Heart left ventricle (tissue), 16 donors: ENCODE measurements around the gene PPIL1. TPM values are rescaled to one million over a fixed set of nuclear protein-coding genes. Genes with fewer than 3 reads are reported as not detected.
"Not testable (repeated sequence)": the region's sequence is repeated elsewhere in the genome, so short reads cannot be mapped to it uniquely, and the experiment has no call there.

Source experiments
- ATAC-seq, 4 donors: fragments of 200-7000 bp; cut with Tn5 transposase; one replicate each; pipeline ENCODE4 v1.9.1; 2020 to 2022; ENCODE audit warnings: moderate library complexity in 4 of 4, mild to moderate bottlenecking in 3 of 4, moderate number of reproducible peaks in 1 of 4
- DNase-seq, 5 donors: peaks; one replicate each; pipeline ENCODE4 v3.0.0-alpha.2; 2020
- H3K27ac ChIP-seq, 12 donors: fragments of 200-600 bp; sonication (generic) in 4 of 12; one replicate each; pipeline versions ENCODE4 v1.5.0 to v1.8.0; 2016 to 2022; ENCODE audit warnings: mild to moderate bottlenecking in 2 of 12
- H3K27me3 ChIP-seq, 9 donors: fragments of 200-600 bp; sonication (generic) in 2 of 9; one replicate each; pipeline versions ENCODE4 v1.5.1 to v1.8.0; 2016 to 2022; ENCODE audit warnings: mild to moderate bottlenecking in 3 of 9
- H3K36me3 ChIP-seq, 9 donors: fragments of 200-600 bp; sonication (generic) in 2 of 9; one replicate each; pipeline versions ENCODE4 v1.5.0 to v1.8.0; 2018 to 2022; ENCODE audit warnings: mild to moderate bottlenecking in 2 of 9
- H3K4me1 ChIP-seq, 12 donors: fragments of 200-600 bp; sonication (generic) in 4 of 12; one replicate each; pipeline versions ENCODE4 v1.5.0 to v1.8.0; 2016 to 2022; ENCODE audit warnings: mild to moderate bottlenecking in 3 of 12
- H3K4me3 ChIP-seq, 12 donors: fragments of 200-600 bp; sonication (generic) in 4 of 12; one replicate each; pipeline versions ENCODE4 v1.5.0 to v1.8.0; 2017 to 2022; ENCODE audit warnings: mild to moderate bottlenecking in 9 of 12, moderate library complexity in 4 of 12
- H3K9me3 ChIP-seq, 12 donors: fragments of 200-600 bp; sonication (generic) in 4 of 12; one replicate each; pipeline versions ENCODE4 v1.5.0 to v1.8.0; 2016 to 2022; ENCODE audit warnings: mild to moderate bottlenecking in 1 of 12
- POLR2A ChIP-seq, 2 donors: fragments of 450-650 bp; IDR thresholded peaks; one replicate each; pipeline ENCODE4 v1.6.1; 2017; ENCODE audit warnings: antibody characterized with exemption in 2 of 2, mild to moderate bottlenecking in 2 of 2, moderate library complexity in 2 of 2
- WGBS, 4 donors: extraction: QIAGEN DNeasy Blood & Tissue Kit in 2 of 4; methylation state at CpG; one replicate each; pipeline versions ENCODE4 v1.1.5 to v1.1.7; 2013 to 2018; 5-methylcytosine and 5-hydroxymethylcytosine counted together
- intact Hi-C, 10 donors: fragments of 100-400 bp; cut with DNase I; formaldehyde crosslinking; loops; one replicate each; pipeline versions ENCODE4 v1.11.1 to v1.14.2; 2022
- polyA plus RNA-seq, 2 donors: library from polyadenylated mRNA; stranded (reverse); fragments of 200-250 nt; gene quantifications; one replicate each; pipeline ENCODE4 v1.2.3, GENCODE V29; 2013
- total RNA-seq, 9 donors: library from RNA; depleted of rRNA in 2 of 9; stranded (reverse); fragments of >200 nt in 2 of 9; fragmentation: NEBNext Ultra II Directional in 3 of 9; extraction: Animal tissue kit (Norgen Biotek cat#: 25700) in 3 of 9; gene quantifications; one replicate each; pipeline versions ENCODE4 v1.1.0 to v1.2.4, GENCODE V29; 2016 to 2023
- TF ChIP-seq, protein P1 (sequence below), 12 donors: fragments of 200-600 bp; sonication (generic) in 4 of 12; IDR thresholded peaks; one replicate each; pipeline versions ENCODE4 v1.5.0 to v1.8.0; 2018 to 2022; ENCODE audit warnings: antibody characterized with exemption in 12 of 12, mild to moderate bottlenecking in 5 of 12
- donor health status: ischemic (EF 13 %, LVEDD 7.1; RV severe dilation, severe dysfunction).
- donor health status: healthy with polysubstance abuse.
- donor health status: DM: no; HTN: yes; CAD: no.
- donor health status: DM: no; HTN: no; CAD: no.
- donor health status: ischemic (EF 25% LVEDD 6.9; RV normal size, moderate dysfunction).
- donor health status: ischemic (EF 25% LVEDD 5.7; RV mildly dilated, moderate dysfunction).
- donor health status: healthy.
- donor health status: DM: yes; HTN: yes; CAD: no.
- donor health status: ischemic (EF 35%, LVEDD 5.7; RV mildly dilated, moderate dysfunction).
- donor health status: nonischemic (EF 11% LVEDD 7.7; RV severe dilation, severe dysfunction).
- donor health status: DM: yes; HTN: yes; CAD: no.
- donor health status: PGD.
- donor health status: ischemic (EF 29% LVEDD 5.4; RV normal size, mild dysfunction).
- donor health status: nonischemic (EF 23%, LVEDD 6.1; RV moderate dilation, normal function).

Gene PPIL1
- total and polyA plus RNA-seq, 11 donors = 30.9 to 69.3 (median 42.6) TPM

DNA sequence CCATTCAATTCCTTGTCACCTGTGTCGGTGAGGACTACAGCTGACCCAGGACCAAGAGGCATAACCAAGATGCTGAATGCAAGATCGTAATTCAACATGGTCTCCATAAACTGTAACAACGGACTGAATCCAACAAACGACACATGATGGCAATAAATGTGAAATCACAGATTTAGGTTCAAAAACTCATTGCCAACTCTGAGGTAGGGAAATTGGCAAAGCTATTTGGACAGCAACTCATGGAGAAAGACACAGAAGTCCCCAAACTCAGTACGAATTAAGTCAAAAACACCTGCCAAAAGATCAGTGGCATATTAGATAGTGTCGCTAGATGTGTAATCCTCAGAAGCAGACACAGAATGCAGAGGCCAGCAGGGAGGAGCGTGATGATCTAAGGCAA lies 60.4 kb downstream of the PPIL1 start:
- ATAC-seq = no peak
- no peak for TF ChIP-seq POLR2A (IDR thresholded peaks at IDR 0.05)
- TF ChIP-seq, protein P1, sequence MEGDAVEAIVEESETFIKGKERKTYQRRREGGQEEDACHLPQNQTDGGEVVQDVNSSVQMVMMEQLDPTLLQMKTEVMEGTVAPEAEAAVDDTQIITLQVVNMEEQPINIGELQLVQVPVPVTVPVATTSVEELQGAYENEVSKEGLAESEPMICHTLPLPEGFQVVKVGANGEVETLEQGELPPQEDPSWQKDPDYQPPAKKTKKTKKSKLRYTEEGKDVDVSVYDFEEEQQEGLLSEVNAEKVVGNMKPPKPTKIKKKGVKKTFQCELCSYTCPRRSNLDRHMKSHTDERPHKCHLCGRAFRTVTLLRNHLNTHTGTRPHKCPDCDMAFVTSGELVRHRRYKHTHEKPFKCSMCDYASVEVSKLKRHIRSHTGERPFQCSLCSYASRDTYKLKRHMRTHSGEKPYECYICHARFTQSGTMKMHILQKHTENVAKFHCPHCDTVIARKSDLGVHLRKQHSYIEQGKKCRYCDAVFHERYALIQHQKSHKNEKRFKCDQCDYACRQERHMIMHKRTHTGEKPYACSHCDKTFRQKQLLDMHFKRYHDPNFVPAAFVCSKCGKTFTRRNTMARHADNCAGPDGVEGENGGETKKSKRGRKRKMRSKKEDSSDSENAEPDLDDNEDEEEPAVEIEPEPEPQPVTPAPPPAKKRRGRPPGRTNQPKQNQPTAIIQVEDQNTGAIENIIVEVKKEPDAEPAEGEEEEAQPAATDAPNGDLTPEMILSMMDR (IDR thresholded peaks at IDR 0.05) = no peak
- Histone ChIP-seq H3K4me3 (no peak overlapping the region), H3K36me3 (peaks cover 0 to 2% (median 0%) of the 10 kb centered on the region in 9 donors), H3K9me3 (no peaks in the 10 kb centered on the region), H3K27me3 (no peaks in the 10 kb centered on the region), H3K4me1 (peaks cover 0 to 10% (median 0%) of the 10 kb centered on the region in 12 donors), H3K27ac (no peak overlapping the region)
- intact Hi-C loops = no loop called here
- WGBS, 4 donors = 94 to 96% (median 95%) methylated on average over 7 of the region's 7 CpGs
- no peak for DNase-seq

DNA sequence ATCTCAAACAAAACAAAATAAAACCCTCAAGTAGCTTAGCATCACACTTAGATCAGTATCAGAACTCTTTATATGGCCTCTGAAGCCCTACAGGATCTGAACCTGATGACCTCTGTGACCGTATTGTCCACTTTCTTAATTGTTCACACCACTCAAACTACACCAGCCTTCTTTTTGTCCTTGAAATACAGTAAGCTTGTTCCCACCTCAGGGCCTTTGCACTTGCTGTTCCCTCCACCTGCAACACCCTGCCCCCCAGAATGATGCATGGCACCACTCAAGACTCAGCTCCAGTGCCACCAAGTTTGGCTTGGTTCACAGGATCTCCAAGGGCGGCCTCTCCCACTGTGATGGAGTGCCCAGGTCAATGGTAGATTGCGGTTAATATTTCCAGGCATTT lies 61.1 kb downstream of the PPIL1 start:
- Histone ChIP-seq H3K9me3 (no peaks in the 10 kb centered on the region), H3K27ac (no peak overlapping the region), H3K36me3 (peaks cover 0 to 2% (median 0%) of the 10 kb centered on the region in 9 donors), H3K27me3 (no peaks in the 10 kb centered on the region), H3K4me1 (peaks cover 0 to 10% (median 0%) of the 10 kb centered on the region in 12 donors), H3K4me3 (no peak overlapping the region)
- DNase-seq = no peak
- 65 to 81% (median 73%) methylated on average over 3 of the region's 3 CpGs for WGBS, 4 donors
- no peak for ATAC-seq
- intact Hi-C loops = no loop called here
- TF ChIP-seq, protein P1 (IDR thresholded peaks at IDR 0.05) = no peak
- TF ChIP-seq POLR2A (IDR thresholded peaks at IDR 0.05) = no peak

DNA sequence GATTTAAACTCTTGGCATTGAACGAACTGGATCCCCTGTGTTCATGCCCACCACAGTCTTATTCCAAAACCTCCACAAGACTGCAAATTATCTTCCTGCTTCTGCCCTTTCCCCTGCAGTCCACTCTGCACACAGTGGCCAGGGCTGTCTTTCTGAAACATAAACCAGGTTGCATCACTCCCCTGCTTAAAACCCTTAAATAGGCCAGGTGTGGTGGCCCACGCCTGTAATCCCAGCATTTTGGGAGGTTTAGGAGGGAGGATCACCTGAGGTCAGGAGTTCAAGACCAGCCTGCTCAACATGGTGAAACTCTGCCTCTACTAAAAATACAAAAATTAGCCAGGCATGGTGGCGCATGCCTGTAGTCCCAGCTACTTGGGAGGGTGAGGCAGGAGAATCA lies 61.6 kb downstream of the PPIL1 start:
- H3K4me1 ChIP-seq, intact Hi-C loops, H3K27me3 ChIP-seq, H3K4me3 ChIP-seq, H3K36me3 ChIP-seq, H3K27ac ChIP-seq, H3K9me3 ChIP-seq, DNase-seq, ATAC-seq: not testable (repeated sequence)
- WGBS, 4 donors = 93 to 96% (median 94%) methylated on average over 3 of the region's 3 CpGs

DNA sequence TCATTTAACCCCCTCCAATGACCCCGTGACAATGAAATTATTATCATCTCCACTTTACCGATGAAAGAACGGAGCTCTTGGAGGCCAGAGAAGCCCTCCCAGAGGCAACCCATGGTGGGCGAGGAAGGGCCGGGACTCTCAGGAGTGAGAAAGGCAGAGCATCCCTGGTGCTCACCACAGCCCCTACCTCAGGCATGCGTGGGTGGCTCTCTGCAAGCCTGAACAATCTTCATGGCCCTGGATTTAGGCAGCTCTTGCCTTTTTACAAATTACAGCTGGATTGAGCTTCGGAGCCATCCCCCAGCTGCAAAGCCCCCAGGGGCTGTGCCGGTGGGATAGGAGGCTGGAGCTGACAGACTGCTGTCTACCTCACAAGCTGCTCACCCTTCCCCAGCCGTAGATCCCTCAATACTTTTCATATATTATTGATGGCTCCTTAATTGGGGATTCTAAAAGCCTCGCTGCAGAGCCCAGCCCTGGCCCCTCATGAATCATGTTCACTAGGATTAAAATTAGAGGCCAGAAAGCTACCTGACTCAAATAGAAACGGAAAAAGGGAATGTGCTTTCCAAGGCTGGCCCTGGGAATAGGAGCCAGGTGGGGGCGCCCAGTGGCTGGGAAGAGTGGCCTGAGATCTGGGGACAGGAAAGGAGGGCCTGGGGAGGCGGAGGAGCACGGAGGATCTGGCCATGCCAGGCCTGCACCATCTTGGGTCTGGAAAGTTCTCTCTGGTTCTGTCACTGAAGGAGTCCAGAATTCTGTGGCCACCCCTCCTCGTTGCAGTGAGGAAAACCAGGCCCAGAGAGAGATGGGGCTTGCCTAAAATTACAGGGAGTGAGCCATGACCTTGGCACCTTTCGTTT lies 64.4 kb downstream of the PPIL1 start:
- Histone ChIP-seq H3K36me3 (peaks cover 0 to 2% (median 0%) of the 10 kb centered on the region in 9 donors), H3K9me3 (no peaks in the 10 kb centered on the region), H3K4me3 (no peak overlapping the region), H3K27ac (peak overlapping the region in 2 of 12 donors; percentile 18 to 39), H3K27me3 (no peaks in the 10 kb centered on the region), H3K4me1 (peaks cover 0 to 10% (median 0%) of the 10 kb centered on the region in 12 donors)
- DNase-seq = peak in 2 of 5 donors; percentile 18 to 44
- ATAC-seq = peak in 2 of 4 donors; percentile 1 to 44
- intact Hi-C loops = loop anchor here in 1 of 10 donors (5.0 kb wide), 1 partner anchor 32 kb away; no protein-coding TSS in a partner anchor
- WGBS, 4 donors = 84 to 86% (median 85%) methylated on average over 16 of the region's 16 CpGs
- TF ChIP-seq POLR2A (IDR thresholded peaks at IDR 0.05) = no peak
- TF ChIP-seq, protein P1 (IDR thresholded peaks at IDR 0.05) = peak in 3 of 12 donors; percentile 14 to 40 (median 21)
